ENCODE data around the gene SMG6. TPM values are rescaled to one million over a fixed set of nuclear protein-coding genes. Genes with fewer than 3 reads are reported as not detected.

SMG6 gene
- total RNA-seq, 1 donor from 2014 or later, result 34.7 TPM

- no peak for TF ChIP-seq CTCF (IDR thresholded peaks at IDR 0.05; ENCODE audit: insufficient read depth, low read length, poor library complexity, severe bottlenecking)
- no peak for DNase-seq (ENCODE audit: low read depth)
- no peaks in the 10 kb centered on the region for H3K27me3 ChIP-seq (ENCODE audit: control insufficient read depth, insufficient read depth, low read length)
- H3K4me3 ChIP-seq (ENCODE audit: low read depth, low read length), result no peak overlapping the region
- no peaks in the 10 kb centered on the region for H3K36me3 ChIP-seq (ENCODE audit: control insufficient read depth, insufficient read depth, low read length)
Observed at GRCh38 chr17:2125013-2125535, 178.5 kb downstream of the SMG6 start.

- Histone ChIP-seq H3K36me3 (ENCODE audit: control insufficient read depth, insufficient read depth, low read length) (no peaks in the 10 kb centered on the region), H3K4me3 (ENCODE audit: low read depth, low read length) (no peak overlapping the region), H3K27me3 (ENCODE audit: control insufficient read depth, insufficient read depth, low read length) (no peaks in the 10 kb centered on the region)
- DNase-seq (ENCODE audit: low read depth), result no peak
- TF ChIP-seq CTCF (IDR thresholded peaks at IDR 0.05; ENCODE audit: insufficient read depth, low read length, poor library complexity, severe bottlenecking), result no peak
Observed at GRCh38 chr17:2124391-2124790, 179.2 kb downstream of the SMG6 start.

GRCh38 chr17:2123375-2124251 lies 180.0 kb downstream of the SMG6 start:
- no peaks in the 10 kb centered on the region for H3K36me3 ChIP-seq (ENCODE audit: control insufficient read depth, insufficient read depth, low read length)
- DNase-seq (ENCODE audit: low read depth), result no peak
- no peak overlapping the region for H3K4me3 ChIP-seq (ENCODE audit: low read depth, low read length)
- H3K27me3 ChIP-seq (ENCODE audit: control insufficient read depth, insufficient read depth, low read length), result no peaks in the 10 kb centered on the region
- TF ChIP-seq CTCF (IDR thresholded peaks at IDR 0.05; ENCODE audit: insufficient read depth, low read length, poor library complexity, severe bottlenecking), result no peak

- no peak for TF ChIP-seq CTCF (IDR thresholded peaks at IDR 0.05; ENCODE audit: insufficient read depth, low read length, poor library complexity, severe bottlenecking)
- no peak for DNase-seq (ENCODE audit: low read depth)
- no peaks in the 10 kb centered on the region for H3K27me3 ChIP-seq (ENCODE audit: control insufficient read depth, insufficient read depth, low read length)
- no peak overlapping the region for H3K4me3 ChIP-seq (ENCODE audit: low read depth, low read length)
- no peaks in the 10 kb centered on the region for H3K36me3 ChIP-seq (ENCODE audit: control insufficient read depth, insufficient read depth, low read length)
Observed at GRCh38 chr17:2122641-2123302, 180.8 kb downstream of the SMG6 start.

GRCh38 chr17:2120586-2121335 lies 182.8 kb downstream of the SMG6 start:
- H3K36me3 ChIP-seq (ENCODE audit: control insufficient read depth, insufficient read depth, low read length), result no peaks in the 10 kb centered on the region
- DNase-seq (ENCODE audit: low read depth), result no peak
- TF ChIP-seq CTCF (IDR thresholded peaks at IDR 0.05; ENCODE audit: insufficient read depth, low read length, poor library complexity, severe bottlenecking), result no peak
- no peaks in the 10 kb centered on the region for H3K27me3 ChIP-seq (ENCODE audit: control insufficient read depth, insufficient read depth, low read length)
- H3K4me3 ChIP-seq (ENCODE audit: low read depth, low read length), result no peak overlapping the region

Data from kidney epithelial cell (primary cell).